Measurements from ENCODE around the gene ITPKB.
"Not testable (repeated sequence)": the region's sequence is repeated elsewhere in the genome, so short reads cannot be mapped to it uniquely, and the experiment has no call there.

ITPKB gene

DNA sequence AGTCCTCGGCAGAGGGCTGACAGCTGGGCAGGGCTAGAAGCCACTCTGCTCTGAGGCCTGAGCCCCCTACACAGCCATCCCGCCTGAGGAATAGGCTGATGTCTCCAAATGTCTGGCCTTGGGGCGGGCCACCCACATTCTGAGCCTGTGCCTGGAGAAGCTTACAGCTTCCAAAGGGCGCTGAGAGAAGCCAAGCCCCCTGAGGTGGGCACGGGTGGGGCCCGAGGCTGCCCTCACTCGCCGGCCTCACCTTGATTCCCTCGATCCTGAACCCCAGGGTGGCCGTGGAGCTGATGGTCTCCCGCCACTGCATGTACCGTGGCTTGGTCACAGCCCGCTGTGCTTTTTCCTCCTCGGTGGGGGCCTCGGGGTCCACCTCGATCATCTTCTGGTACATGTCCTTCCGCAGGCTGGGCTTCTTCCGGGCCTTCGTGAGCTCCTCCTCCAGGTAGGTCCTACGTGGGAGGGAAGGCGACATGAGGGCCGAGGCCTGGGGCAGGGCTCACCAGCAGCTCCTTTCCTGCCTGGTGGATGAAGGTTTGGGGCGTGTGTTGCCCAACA is 97.3 kb downstream of the ITPKB start:
- Histone ChIP-seq H3K9me3 (no peaks in the 10 kb centered on the region; the same call in 1 of the 2 replicates), H3K4me1 (peaks cover 6% of the 10 kb centered on the region), H3K27me3 (no peaks in the 10 kb centered on the region), H3K36me3 (no peaks in the 10 kb centered on the region), H3K4me3 (ENCODE audit: low read depth, low read length) (no peak overlapping the region)
- TF ChIP-seq, protein P1, sequence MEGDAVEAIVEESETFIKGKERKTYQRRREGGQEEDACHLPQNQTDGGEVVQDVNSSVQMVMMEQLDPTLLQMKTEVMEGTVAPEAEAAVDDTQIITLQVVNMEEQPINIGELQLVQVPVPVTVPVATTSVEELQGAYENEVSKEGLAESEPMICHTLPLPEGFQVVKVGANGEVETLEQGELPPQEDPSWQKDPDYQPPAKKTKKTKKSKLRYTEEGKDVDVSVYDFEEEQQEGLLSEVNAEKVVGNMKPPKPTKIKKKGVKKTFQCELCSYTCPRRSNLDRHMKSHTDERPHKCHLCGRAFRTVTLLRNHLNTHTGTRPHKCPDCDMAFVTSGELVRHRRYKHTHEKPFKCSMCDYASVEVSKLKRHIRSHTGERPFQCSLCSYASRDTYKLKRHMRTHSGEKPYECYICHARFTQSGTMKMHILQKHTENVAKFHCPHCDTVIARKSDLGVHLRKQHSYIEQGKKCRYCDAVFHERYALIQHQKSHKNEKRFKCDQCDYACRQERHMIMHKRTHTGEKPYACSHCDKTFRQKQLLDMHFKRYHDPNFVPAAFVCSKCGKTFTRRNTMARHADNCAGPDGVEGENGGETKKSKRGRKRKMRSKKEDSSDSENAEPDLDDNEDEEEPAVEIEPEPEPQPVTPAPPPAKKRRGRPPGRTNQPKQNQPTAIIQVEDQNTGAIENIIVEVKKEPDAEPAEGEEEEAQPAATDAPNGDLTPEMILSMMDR (IDR thresholded peaks at IDR 0.05; ENCODE audit: low read depth, low read length): no peak
- no peak for DNase-seq

DNA sequence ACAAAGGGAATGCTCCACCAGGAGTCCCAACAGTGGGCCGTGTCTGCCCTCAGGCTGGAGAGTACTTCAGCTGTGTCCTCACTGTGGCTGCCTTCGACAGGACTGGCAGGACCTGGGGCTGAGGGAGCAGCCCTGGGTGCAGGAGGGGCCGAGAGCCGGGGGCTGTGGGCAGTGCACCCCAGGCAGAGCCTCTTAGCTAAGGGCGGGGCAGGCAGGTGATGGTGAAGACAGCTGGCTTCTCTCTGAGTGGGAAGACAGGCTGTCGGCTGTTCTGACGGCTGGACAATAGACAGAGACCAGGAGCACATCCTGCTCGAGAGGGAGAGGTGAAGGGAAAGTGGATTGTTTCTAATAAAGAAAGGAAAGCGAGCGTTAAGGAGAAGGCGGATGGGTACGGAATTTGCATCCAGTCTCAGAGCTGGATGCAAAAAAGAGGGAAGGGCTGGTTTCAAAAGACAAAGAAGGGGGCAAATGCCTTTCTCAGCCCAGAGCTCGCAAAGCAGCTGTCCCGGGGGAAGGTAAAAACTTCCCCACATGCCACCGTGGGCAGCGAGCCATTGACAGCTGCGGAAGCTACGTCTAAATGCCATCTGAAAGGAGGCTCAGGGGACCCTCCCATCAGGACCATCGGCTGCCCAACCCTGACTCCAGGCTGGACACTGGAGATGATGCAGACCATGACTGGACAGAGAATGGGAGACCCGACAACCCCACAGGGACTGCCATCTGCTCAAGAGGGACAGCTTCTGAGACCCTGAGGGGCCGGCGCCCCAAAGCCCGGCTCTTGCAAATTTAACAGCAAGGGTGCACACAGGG is 98.6 kb downstream of the ITPKB start:
- Histone ChIP-seq H3K9me3 (no peaks in the 10 kb centered on the region; the same call in 1 of the 2 replicates), H3K4me1 (peaks cover 6% of the 10 kb centered on the region), H3K27me3 (no peaks in the 10 kb centered on the region), H3K4me3 (ENCODE audit: low read depth, low read length) (no peak overlapping the region), H3K36me3 (no peaks in the 10 kb centered on the region)
- DNase-seq: no peak
- TF ChIP-seq, protein P1 (IDR thresholded peaks at IDR 0.05; ENCODE audit: low read depth, low read length): no peak

DNA sequence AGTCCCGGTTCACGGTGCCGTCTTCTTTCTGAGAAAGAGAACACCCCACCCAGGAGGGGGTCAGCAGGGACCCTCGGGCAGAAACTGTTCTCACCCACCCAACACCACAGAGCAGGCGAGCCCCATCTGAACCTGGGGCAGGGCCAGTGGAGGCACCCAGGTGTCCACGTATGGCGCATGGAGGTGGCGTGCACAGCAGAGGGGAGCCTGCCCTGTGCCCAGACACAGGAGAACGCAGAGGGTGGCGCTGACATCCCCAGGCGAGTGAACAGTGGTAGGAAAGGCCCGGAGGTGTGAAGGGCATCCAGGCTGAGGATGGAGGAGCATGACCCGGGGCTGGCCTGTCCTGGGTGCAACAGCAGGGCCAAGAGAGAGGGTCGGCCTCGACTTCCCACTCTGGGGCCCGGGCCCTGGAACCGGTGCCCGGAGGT is 99.4 kb downstream of the ITPKB start:
- DNase-seq: no peak
- H3K36me3 ChIP-seq: no peaks in the 10 kb centered on the region
- peaks cover 6% of the 10 kb centered on the region for H3K4me1 ChIP-seq
- H3K9me3 ChIP-seq: no peaks in the 10 kb centered on the region; the same call in 1 of the 2 replicates
- no peak overlapping the region for H3K4me3 ChIP-seq (ENCODE audit: low read depth, low read length)
- no peaks in the 10 kb centered on the region for H3K27me3 ChIP-seq
- TF ChIP-seq, protein P1 (IDR thresholded peaks at IDR 0.05; ENCODE audit: low read depth, low read length): no peak

DNA sequence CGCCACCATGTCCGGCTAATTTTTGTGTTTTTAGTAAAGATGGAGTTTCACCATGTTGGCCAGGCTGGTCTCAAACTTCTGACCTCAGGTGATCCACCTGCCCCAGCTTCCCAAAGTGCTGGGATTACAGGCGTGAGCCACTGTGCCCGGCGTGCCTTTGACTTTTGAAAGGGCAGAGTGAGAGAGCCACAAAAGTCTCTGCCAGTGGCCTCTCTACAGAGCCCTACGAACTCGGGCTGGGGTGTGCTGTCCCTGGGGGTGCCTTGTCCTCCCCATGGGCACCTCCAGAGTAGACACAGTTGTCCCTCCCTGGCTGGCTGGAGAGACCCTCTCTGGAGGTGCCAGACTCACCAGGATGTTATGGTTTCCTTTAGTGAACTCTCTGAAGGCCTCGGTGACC is 99.9 kb downstream of the ITPKB start:
- not testable (repeated sequence) for H3K4me1 ChIP-seq; H3K9me3 ChIP-seq; H3K36me3 ChIP-seq; H3K4me3 ChIP-seq (ENCODE audit: low read depth, low read length); H3K27me3 ChIP-seq
- peak; percentile 2 for DNase-seq

DNA sequence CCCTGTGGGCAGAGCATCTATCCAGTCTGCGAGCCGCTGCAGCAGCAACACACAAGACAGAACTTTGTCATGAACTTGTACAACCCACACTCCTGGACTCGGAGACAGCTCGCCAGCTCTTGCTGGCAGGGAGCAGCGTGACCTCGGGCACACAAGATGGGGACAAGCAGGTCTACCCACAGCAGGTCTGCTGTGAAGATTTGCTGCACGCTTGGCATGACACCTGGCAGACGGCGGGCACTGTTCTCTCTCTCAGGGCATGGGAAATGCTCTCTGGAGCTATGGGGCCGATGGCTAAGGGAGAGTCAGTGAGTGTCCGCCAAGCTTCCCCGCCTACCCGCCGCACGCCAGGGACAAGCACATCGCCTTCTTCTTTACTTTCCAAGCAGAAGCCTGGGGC is 100.5 kb downstream of the ITPKB start:
- TF ChIP-seq, protein P1 (IDR thresholded peaks at IDR 0.05; ENCODE audit: low read depth, low read length): no peak
- Histone ChIP-seq H3K4me1 (peaks cover 6% of the 10 kb centered on the region), H3K27me3 (no peaks in the 10 kb centered on the region), H3K9me3 (no peaks in the 10 kb centered on the region; the same call in 1 of the 2 replicates), H3K4me3 (ENCODE audit: low read depth, low read length) (no peak overlapping the region), H3K36me3 (no peaks in the 10 kb centered on the region)
- no peak for DNase-seq

DNA sequence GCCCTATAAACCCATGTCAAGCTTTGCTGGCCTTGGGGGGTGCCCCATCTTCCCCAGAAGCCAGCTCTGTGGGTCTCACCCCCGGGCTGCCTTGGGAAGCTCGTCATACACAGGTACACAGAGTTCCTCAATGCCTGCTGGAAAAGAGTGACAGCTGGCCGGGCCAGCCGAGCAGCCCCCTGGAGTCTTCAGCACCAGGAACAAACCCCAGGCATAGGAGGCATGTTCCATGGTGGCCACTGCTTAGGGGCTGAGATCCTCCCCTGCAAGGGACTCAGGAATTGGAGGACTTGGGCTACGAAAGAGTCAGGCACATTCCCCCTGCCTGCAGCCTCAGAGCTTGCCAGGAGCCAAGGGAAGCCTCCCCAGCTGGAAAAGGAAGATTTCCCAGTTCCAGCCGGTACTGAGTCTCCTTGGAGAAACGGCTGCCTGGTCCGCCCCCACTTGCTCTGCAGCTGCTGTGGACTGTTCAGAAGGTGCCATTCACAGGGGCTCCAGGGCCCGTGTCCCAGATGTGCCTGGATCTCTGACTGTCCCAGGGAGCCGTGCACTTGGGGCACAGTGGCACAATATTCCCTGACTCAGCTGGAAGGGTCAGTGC is 101.0 kb downstream of the ITPKB start:
- Histone ChIP-seq H3K4me3 (ENCODE audit: low read depth, low read length) (no peak overlapping the region), H3K4me1 (peaks cover 6% of the 10 kb centered on the region; the same call in 1 of the 2 replicates), H3K36me3 (no peaks in the 10 kb centered on the region), H3K27me3 (no peaks in the 10 kb centered on the region), H3K9me3 (no peaks in the 10 kb centered on the region; the same call in 1 of the 2 replicates)
- TF ChIP-seq, protein P1 (IDR thresholded peaks at IDR 0.05; ENCODE audit: low read depth, low read length): no peak
- DNase-seq: no peak

All from BE2C (cell line).